Activated T-cell treated with anti-CD3 and anti-CD28 coated beads for 24 hours (primary cell): ENCODE data around the gene L1TD1.
"Not testable (repeated sequence)": the region's sequence is repeated elsewhere in the genome, so short reads cannot be mapped to it uniquely, and the experiment has no call there.

Experiments used
- DNase-seq: peaks from one replicate; pipeline ENCODE4 v3.0.0-alpha.2; 2020; ENCODE audit warnings: low read depth

The L1TD1 gene

GRCh38 chr1:62194651-62195544 lies at the start of gene L1TD1:
TSS of gene L1TD1 (plus strand) at chr1:62194849. CDS start at chr1:62206629, 11,780 bp downstream.
- no peak for DNase-seq

GRCh38 chr1:62159940-62160348 lies 34.7 kb upstream of the L1TD1 start:
- DNase-seq, result no peak

GRCh38 chr1:62161711-62162110 lies 32.9 kb upstream of the L1TD1 start:
- DNase-seq, result no peak

- DNase-seq, result not testable (repeated sequence)
Measured at GRCh38 chr1:62170380-62170779, 24.3 kb upstream of the L1TD1 start.

- peak; percentile 15 for DNase-seq
Measured at GRCh38 chr1:62175568-62176179, 19.0 kb upstream of the L1TD1 start.

GRCh38 chr1:62176597-62177312 lies 17.9 kb upstream of the L1TD1 start:
- no peak for DNase-seq

GRCh38 chr1:62177621-62178020 lies 17.0 kb upstream of the L1TD1 start:
- no peak for DNase-seq

GRCh38 chr1:62178372-62178771 lies 16.3 kb upstream of the L1TD1 start:
- no peak for DNase-seq

- not testable (repeated sequence) for DNase-seq
Measured at GRCh38 chr1:62180054-62180453, 14.6 kb upstream of the L1TD1 start.

GRCh38 chr1:62180639-62181038 lies 14.0 kb upstream of the L1TD1 start:
- DNase-seq, result no peak

GRCh38 chr1:62181532-62181931 lies 13.1 kb upstream of the L1TD1 start:
- no peak for DNase-seq

GRCh38 chr1:62182157-62182556 lies 12.5 kb upstream of the L1TD1 start:
- not testable (repeated sequence) for DNase-seq

- not testable (repeated sequence) for DNase-seq
Measured at GRCh38 chr1:62183164-62184020, 11.3 kb upstream of the L1TD1 start.

GRCh38 chr1:62184336-62184735 lies 10.3 kb upstream of the L1TD1 start:
- DNase-seq, result no peak

GRCh38 chr1:62185233-62185632 lies 9.4 kb upstream of the L1TD1 start:
- not testable (repeated sequence) for DNase-seq

GRCh38 chr1:62185677-62186076 lies 9.0 kb upstream of the L1TD1 start:
- no peak for DNase-seq

GRCh38 chr1:62187548-62187947 lies 7.1 kb upstream of the L1TD1 start:
- no peak for DNase-seq

- no peak for DNase-seq
Measured at GRCh38 chr1:62188111-62188510, 6.5 kb upstream of the L1TD1 start.

GRCh38 chr1:62196086-62196690 lies 1.5 kb downstream of the L1TD1 start:
- no peak for DNase-seq

- DNase-seq, result no peak
Measured at GRCh38 chr1:62198069-62198780, 3.6 kb downstream of the L1TD1 start.

- DNase-seq, result no peak
Measured at GRCh38 chr1:62198781-62199125, 4.1 kb downstream of the L1TD1 start.
